ENCODE measurements around the gene TUBB6. TPM values are rescaled to one million over a fixed set of nuclear protein-coding genes. Genes with fewer than 3 reads are reported as not detected.

Gene TUBB6
- total RNA-seq, 2 donors from 2014 or later: 7.8 to 41.6 TPM

- Histone ChIP-seq H3K27ac (no peak overlapping the region), H3K9me3 (no peaks in the 10 kb centered on the region), H3K36me3 (peaks cover 3% of the 10 kb centered on the region), H3K9ac (ENCODE audit: low read depth in 2 of 2, low read length in 2 of 2) (no peak overlapping the region), H3K4me1 (no peaks in the 10 kb centered on the region), H3K4me3 (no peak overlapping the region), H3K27me3 (no peaks in the 10 kb centered on the region)
- TF ChIP-seq CTCF (IDR thresholded peaks at IDR 0.05): no peak
- no peak for DNase-seq
- intact Hi-C loops (cut with DNase I): no loop called here
These were observed 28.8 kb downstream of the TUBB6 start for GRCh38 chr18:12336887-12337286.

- intact Hi-C loops (cut with DNase I): no loop called here
- no peak for DNase-seq
- Histone ChIP-seq H3K27me3 (no peaks in the 10 kb centered on the region), H3K9me3 (no peaks in the 10 kb centered on the region), H3K27ac (no peak overlapping the region), H3K4me3 (no peak overlapping the region), H3K36me3 (peaks cover 14% of the 10 kb centered on the region), H3K4me1 (no peaks in the 10 kb centered on the region), H3K9ac (ENCODE audit: low read depth in 2 of 2, low read length in 2 of 2) (no peak overlapping the region)
- no peak for TF ChIP-seq CTCF (IDR thresholded peaks at IDR 0.05)
These were observed 30.3 kb downstream of the TUBB6 start for GRCh38 chr18:12338382-12338781.

GRCh38 chr18:12340945-12341660, 33.1 kb downstream of the TUBB6 start:
- intact Hi-C loops (cut with DNase I): no loop called here
- H3K4me3 ChIP-seq: no peak overlapping the region
- no peaks in the 10 kb centered on the region for H3K9me3 ChIP-seq
- H3K27ac ChIP-seq: no peak overlapping the region
- no peaks in the 10 kb centered on the region for H3K27me3 ChIP-seq
- TF ChIP-seq CTCF (IDR thresholded peaks at IDR 0.05): no peak
- DNase-seq: no peak
- no peaks in the 10 kb centered on the region for H3K4me1 ChIP-seq
- H3K9ac ChIP-seq (ENCODE audit: low read depth in 2 of 2, low read length in 2 of 2): no peak overlapping the region
- peaks cover 23% of the 10 kb centered on the region for H3K36me3 ChIP-seq

GRCh38 chr18:12342661-12343060, 34.6 kb downstream of the TUBB6 start:
- no peak for TF ChIP-seq CTCF (IDR thresholded peaks at IDR 0.05)
- H3K9me3 ChIP-seq: no peaks in the 10 kb centered on the region
- H3K27me3 ChIP-seq: no peaks in the 10 kb centered on the region
- DNase-seq: no peak
- H3K27ac ChIP-seq: no peak overlapping the region
- peaks cover 31% of the 10 kb centered on the region for H3K36me3 ChIP-seq
- no peaks in the 10 kb centered on the region for H3K4me1 ChIP-seq
- intact Hi-C loops (cut with DNase I): no loop called here
- no peak overlapping the region for H3K4me3 ChIP-seq
- no peak overlapping the region for H3K9ac ChIP-seq (ENCODE audit: low read depth in 2 of 2, low read length in 2 of 2)

- no peaks in the 10 kb centered on the region for H3K4me1 ChIP-seq
- H3K4me3 ChIP-seq: no peak overlapping the region
- H3K27me3 ChIP-seq: no peaks in the 10 kb centered on the region
- intact Hi-C loops (cut with DNase I): no loop called here
- H3K9ac ChIP-seq (ENCODE audit: low read depth in 2 of 2, low read length in 2 of 2): no peak overlapping the region
- no peak overlapping the region for H3K27ac ChIP-seq
- TF ChIP-seq CTCF (IDR thresholded peaks at IDR 0.05): no peak
- peaks cover 34% of the 10 kb centered on the region for H3K36me3 ChIP-seq
- DNase-seq: no peak
- H3K9me3 ChIP-seq: no peaks in the 10 kb centered on the region
These were observed 37.6 kb downstream of the TUBB6 start for GRCh38 chr18:12345491-12346239.

Data from colonic mucosa (tissue), 4 donors.